ENCODE data around the gene FURIN. TPM values are rescaled to one million over a fixed set of nuclear protein-coding genes. Genes with fewer than 3 reads are reported as not detected.

FURIN gene
- total and polyA plus RNA-seq, 2 of the 4 experiments (the other 2 are of a cell fraction), result 34.8 to 54.3 TPM

GRCh38 chr15:90876046-90876445 is 7.7 kb downstream of the FURIN start:
- Histone ChIP-seq H4K20me1 (ENCODE audit: insufficient read depth, low read length) (peaks cover 20% of the 10 kb centered on the region), H3K9ac (ENCODE audit: low read depth, low read length) (no peak overlapping the region), H2BK120ac (ENCODE audit: low read depth, low read length) (no peak overlapping the region), H3K9me3 (ENCODE audit: control insufficient read depth, insufficient read depth, low read length) (no peaks in the 10 kb centered on the region), H3K4me1 (ENCODE audit: control insufficient read depth, insufficient read depth, low read length) (peaks cover 20% of the 10 kb centered on the region), H4K91ac (ENCODE audit: insufficient read depth, low read depth, low read length) (no peak overlapping the region), H3K27ac (ENCODE audit: insufficient read depth, low read length) (no peak overlapping the region), H3K18ac (ENCODE audit: low read depth, low read length) (no peak overlapping the region), H3K9me1 (ENCODE audit: insufficient read depth, low read length) (peaks cover 6% of the 10 kb centered on the region), H3K27me3 (ENCODE audit: control insufficient read depth, insufficient read depth, low read length) (no peaks in the 10 kb centered on the region), H3K14ac (replicated peaks; ENCODE audit: low read depth, low read length) (no peak overlapping the region), H3K56ac (ENCODE audit: extremely low read depth, insufficient read depth, low read length) (no peak overlapping the region), H2AK5ac (ENCODE audit: low read depth, low read length) (no peak overlapping the region), H3K4ac (ENCODE audit: low read depth, low read length) (no peak overlapping the region), H4K5ac (ENCODE audit: low read depth, low read length) (no peak overlapping the region), H3K79me1 (ENCODE audit: low read depth in 1 of 2, low read length in 2 of 2) (peaks cover 11 to 46% of the 10 kb centered on the region in 2 experiments), H3K23ac (ENCODE audit: low read depth, low read length) (no peak overlapping the region), H2BK5ac (ENCODE audit: low read depth, low read length, poor library complexity, severe bottlenecking) (no peak overlapping the region), H3K36me3 (ENCODE audit: control insufficient read depth, insufficient read depth, low read length) (peaks cover 51% of the 10 kb centered on the region), H4K8ac (ENCODE audit: low read depth in 2 of 2, low read length in 2 of 2) (no peak overlapping the region), H2BK20ac (ENCODE audit: low read depth, low read length) (no peak overlapping the region), H2AFZ (replicated peaks; ENCODE audit: low read length, poor library complexity) (no peak overlapping the region), H3K4me2 (ENCODE audit: low read depth, low read length) (no peak overlapping the region), H3K4me3 (ENCODE audit: insufficient read depth, low read depth, low read length) (no peak overlapping the region), H2BK15ac (ENCODE audit: low read depth, low read length) (no peak overlapping the region), H2AK9ac (replicated peaks; ENCODE audit: low read depth, low read length, poor library complexity) (no peak overlapping the region)
- ChIA-PET POLR2A (ENCODE audit: unreplicated experiment) (no interaction called here), CTCF (no interaction called here)
- TF ChIP-seq POLR2A (IDR thresholded peaks at IDR 0.05; ENCODE audit: low read depth, low read length) (no peak), CHD1 (IDR thresholded peaks at IDR 0.05; ENCODE audit: low read depth, low read length) (no peak)
- BruUV-seq (replicated peaks), result no TSS peak
- WGBS, 2 experiments (ENCODE audit: extremely low coverage in 2 of 2, insufficient read length in 1 of 2), result 89% methylated on average over 15 of the region's 20 CpGs; no CpG with 5 or more reads in 1 of the 2 experiments
- no peak for ATAC-seq (ENCODE audit: low read depth)
- dilution Hi-C loops (cut with HindIII; ENCODE audit: low sequenced_read_pairs, unreplicated experiment), result no loop called here
- in situ Hi-C loops (cut with MboI; ENCODE audit: low sequenced_read_pairs), result loop anchor here (25.0 kb wide), 1 partner anchor 564 kb away; no protein-coding TSS in a partner anchor
- no peak for DNase-seq
- intact Hi-C loops (cut with micrococcal nuclease), result no loop called here

Data from IMR-90 (cell line).